Prostate gland (tissue), 2 donors: ENCODE results near the gene FBRSL1.

Source experiments
- CTCF ChIP-seq, 4 experiments: fragments of 200-600 bp in 2 of 4; fragments of 450-650 bp in 2 of 4; sonication (generic) in 2 of 4; IDR thresholded peaks; 1 replicate in 3 of 4; 2 replicates in 1 of 4; pipeline ENCODE4 v1.5.1; 2016 to 2019; ENCODE audit warnings: antibody characterized with exemption in 4 of 4, mild to moderate bottlenecking in 2 of 4, moderate library complexity in 2 of 4
- POLR2A ChIP-seq: fragments of 450-650 bp; IDR thresholded peaks from one replicate; pipeline ENCODE4 v1.6.1; 2016; ENCODE audit warnings: antibody characterized with exemption, mild to moderate bottlenecking

GRCh38 chr12:132527883-132528264 is 37.9 kb downstream of the FBRSL1 start:
- no peak for TF ChIP-seq POLR2A
- TF ChIP-seq CTCF (IDR thresholded peaks at IDR 0.05): no peak
